ENCODE measurements around the gene MYLK.

GRCh38 chr3:123883701-123884202 lies 380 bp downstream of the MYLK start:
- TF ChIP-seq CTCF (IDR thresholded peaks at IDR 0.05; ENCODE audit: insufficient read depth, low read length): no peak
- no peak for TF ChIP-seq POLR2AphosphoS5 (IDR thresholded peaks at IDR 0.05; ENCODE audit: low read depth)
- no peak for TF ChIP-seq REST (IDR thresholded peaks at IDR 0.05; ENCODE audit: insufficient replicate concordance, low read depth)
- TF ChIP-seq SPI1 (IDR thresholded peaks at IDR 0.05; ENCODE audit: borderline replicate concordance, low read depth): no peak

Measured in HL-60 (cell line).